ENCODE data around the gene MPST. TPM values are rescaled to one million over a fixed set of nuclear protein-coding genes. Genes with fewer than 3 reads are reported as not detected.

MPST gene
- total RNA-seq, 1 donor from 2014 or later: 113 TPM

GRCh38 chr22:37032134-37032534 is 12.6 kb downstream of the MPST start:
- intact Hi-C loops (cut with DNase I): no loop called here
- Histone ChIP-seq H3K27me3 (no peaks in the 10 kb centered on the region), H3K4me1 (no peaks in the 10 kb centered on the region), H3K4me3 (no peak overlapping the region), H3K36me3 (peaks cover 26 to 31% of the 10 kb centered on the region in 2 donors), H3K27ac (no peak overlapping the region), H3K9me3 (no peaks in the 10 kb centered on the region)
- no peak for DNase-seq (ENCODE audit: low spot score in 2 of 2)
- TF ChIP-seq, protein P1, sequence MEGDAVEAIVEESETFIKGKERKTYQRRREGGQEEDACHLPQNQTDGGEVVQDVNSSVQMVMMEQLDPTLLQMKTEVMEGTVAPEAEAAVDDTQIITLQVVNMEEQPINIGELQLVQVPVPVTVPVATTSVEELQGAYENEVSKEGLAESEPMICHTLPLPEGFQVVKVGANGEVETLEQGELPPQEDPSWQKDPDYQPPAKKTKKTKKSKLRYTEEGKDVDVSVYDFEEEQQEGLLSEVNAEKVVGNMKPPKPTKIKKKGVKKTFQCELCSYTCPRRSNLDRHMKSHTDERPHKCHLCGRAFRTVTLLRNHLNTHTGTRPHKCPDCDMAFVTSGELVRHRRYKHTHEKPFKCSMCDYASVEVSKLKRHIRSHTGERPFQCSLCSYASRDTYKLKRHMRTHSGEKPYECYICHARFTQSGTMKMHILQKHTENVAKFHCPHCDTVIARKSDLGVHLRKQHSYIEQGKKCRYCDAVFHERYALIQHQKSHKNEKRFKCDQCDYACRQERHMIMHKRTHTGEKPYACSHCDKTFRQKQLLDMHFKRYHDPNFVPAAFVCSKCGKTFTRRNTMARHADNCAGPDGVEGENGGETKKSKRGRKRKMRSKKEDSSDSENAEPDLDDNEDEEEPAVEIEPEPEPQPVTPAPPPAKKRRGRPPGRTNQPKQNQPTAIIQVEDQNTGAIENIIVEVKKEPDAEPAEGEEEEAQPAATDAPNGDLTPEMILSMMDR (IDR thresholded peaks at IDR 0.05): no peak

DNA sequence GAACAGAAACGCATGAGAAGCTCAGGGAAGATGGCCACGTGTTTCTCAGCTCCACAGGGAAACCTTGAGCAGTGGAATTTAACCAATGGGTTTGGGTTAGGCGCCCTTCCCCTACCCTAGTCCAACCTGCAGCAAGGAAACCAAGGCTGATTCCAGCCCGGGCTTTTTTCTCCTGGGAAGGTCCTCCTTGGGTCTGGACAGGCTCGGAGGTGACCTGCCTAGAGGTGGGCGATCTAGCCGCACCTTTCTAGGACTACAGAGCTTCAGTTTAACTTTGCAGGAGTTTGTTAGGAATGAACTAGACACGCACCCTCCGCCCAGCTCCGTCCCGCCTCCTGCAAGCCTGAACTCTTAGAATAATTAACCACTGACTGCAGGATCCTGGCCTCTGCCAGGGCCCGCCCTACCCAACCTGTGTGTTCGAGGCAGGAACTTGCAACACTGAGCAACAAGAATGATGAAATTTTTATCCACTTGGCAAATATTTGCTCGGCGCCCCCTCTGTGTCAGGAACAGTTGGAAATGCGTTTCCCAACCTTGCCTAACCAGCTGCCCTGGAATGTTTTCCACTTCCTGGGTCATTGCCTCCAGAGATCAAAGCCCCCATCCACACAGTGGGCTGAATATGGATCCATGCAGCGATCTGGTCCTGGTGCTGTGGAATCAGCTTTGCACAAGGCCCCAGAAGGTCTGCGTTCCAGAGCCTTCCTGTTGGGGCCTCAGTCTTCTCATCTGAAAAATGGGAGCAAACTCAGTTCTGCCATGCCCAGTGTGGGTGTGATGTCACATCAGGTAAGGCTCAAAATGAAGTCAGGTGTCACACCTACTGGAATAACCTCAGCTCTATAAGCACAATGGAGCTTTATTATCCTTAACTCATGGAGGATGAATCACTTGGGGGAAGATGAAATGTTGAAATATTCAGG is 13.3 kb downstream of the MPST start:
- no peak overlapping the region for H3K27ac ChIP-seq
- no peaks in the 10 kb centered on the region for H3K4me1 ChIP-seq
- H3K36me3 ChIP-seq: peaks cover 20 to 24% of the 10 kb centered on the region in 2 donors
- DNase-seq (ENCODE audit: low spot score in 2 of 2): no peak
- intact Hi-C loops (cut with DNase I): no loop called here
- no peaks in the 10 kb centered on the region for H3K9me3 ChIP-seq
- TF ChIP-seq, protein P1 (IDR thresholded peaks at IDR 0.05): no peak
- no peak overlapping the region for H3K4me3 ChIP-seq
- H3K27me3 ChIP-seq: no peaks in the 10 kb centered on the region

DNA sequence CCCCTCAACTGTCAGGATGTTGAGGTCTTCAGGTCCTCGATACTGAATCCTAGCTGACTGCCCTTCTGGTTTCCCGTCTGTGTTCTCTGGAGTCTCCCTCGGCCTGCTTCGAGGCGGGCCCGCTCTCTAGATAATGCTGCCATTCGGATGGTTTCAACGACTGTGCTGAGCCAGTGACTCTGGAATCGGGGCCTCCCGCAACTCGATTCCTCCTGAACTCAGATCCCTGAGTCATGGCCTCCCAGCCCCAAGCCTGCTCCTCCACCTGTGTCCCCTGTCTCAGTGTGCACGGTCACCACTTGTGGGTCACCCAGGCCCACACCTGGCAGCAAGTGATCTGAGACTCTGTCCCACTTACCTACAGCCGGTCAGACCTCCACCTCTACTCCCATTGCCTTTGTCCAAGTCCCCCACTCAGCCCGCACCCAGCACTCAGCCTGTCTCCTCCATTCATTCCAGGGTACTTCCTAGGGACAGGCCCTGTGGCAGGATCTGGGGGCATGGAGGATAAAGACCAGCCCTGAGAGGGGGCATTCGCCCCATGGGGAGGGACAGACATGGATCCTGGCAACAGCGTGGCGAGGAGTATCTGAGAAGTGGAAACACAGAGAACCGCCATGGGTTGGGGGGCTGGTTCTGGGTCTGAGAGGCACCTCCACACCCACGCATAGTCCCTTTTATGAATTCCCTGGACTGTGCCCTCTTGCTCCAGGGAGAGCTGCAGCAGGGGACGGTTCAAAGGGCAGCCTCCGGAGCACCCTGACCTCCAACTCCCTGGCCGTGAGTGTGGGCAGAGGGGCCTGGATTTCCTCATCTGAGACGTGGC is 14.3 kb downstream of the MPST start:
- DNase-seq (ENCODE audit: low spot score in 2 of 2): no peak
- Histone ChIP-seq H3K27me3 (no peaks in the 10 kb centered on the region), H3K27ac (no peak overlapping the region), H3K36me3 (peaks cover 15 to 17% of the 10 kb centered on the region in 2 donors), H3K4me3 (no peak overlapping the region), H3K4me1 (no peaks in the 10 kb centered on the region), H3K9me3 (no peaks in the 10 kb centered on the region)
- intact Hi-C loops (cut with DNase I): no loop called here
- TF ChIP-seq, protein P1 (IDR thresholded peaks at IDR 0.05): no peak

- H3K27ac ChIP-seq: no peak overlapping the region
- no peak for DNase-seq (ENCODE audit: low spot score in 2 of 2)
- no peaks in the 10 kb centered on the region for H3K9me3 ChIP-seq
- no peaks in the 10 kb centered on the region for H3K36me3 ChIP-seq
- TF ChIP-seq, protein P1 (IDR thresholded peaks at IDR 0.05): no peak
- no peaks in the 10 kb centered on the region for H3K4me1 ChIP-seq
- intact Hi-C loops (cut with DNase I): no loop called here
- no peak overlapping the region for H3K4me3 ChIP-seq
- no peaks in the 10 kb centered on the region for H3K27me3 ChIP-seq
These were observed 17.3 kb downstream of the MPST start for GRCh38 chr22:37036655-37037377.

DNA sequence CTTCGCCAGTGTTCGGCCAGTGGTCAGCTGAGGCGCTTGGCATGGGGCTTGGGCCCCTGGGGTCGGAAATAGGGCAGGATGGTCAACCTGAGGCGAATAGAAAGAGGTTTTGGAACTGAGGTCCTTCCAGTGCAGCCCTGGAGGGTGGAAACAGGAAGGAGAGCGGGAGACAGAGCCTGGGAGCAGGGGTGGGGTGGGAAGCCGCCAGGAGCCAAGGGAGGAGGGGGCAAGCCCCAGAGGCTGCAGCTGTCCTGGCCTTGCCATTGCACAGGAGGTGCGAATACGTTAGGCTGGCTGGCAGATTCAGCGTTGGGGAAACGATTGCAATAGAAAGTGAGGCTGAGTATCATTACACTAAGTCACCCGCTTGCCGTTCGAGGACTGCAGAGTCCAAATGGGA is 18.1 kb downstream of the MPST start:
- no peaks in the 10 kb centered on the region for H3K27me3 ChIP-seq
- H3K27ac ChIP-seq: no peak overlapping the region
- no peaks in the 10 kb centered on the region for H3K36me3 ChIP-seq
- TF ChIP-seq, protein P1 (IDR thresholded peaks at IDR 0.05): no peak
- H3K4me3 ChIP-seq: no peak overlapping the region
- no peaks in the 10 kb centered on the region for H3K9me3 ChIP-seq
- no peak for DNase-seq (ENCODE audit: low spot score in 2 of 2)
- intact Hi-C loops (cut with DNase I): no loop called here
- no peaks in the 10 kb centered on the region for H3K4me1 ChIP-seq

Measured in ascending aorta (tissue), 2 donors.